ENCODE results near the gene ANKRD36B.
"Not testable (repeated sequence)": the region's sequence is repeated elsewhere in the genome, so short reads cannot be mapped to it uniquely, and the experiment has no call there.

DNA sequence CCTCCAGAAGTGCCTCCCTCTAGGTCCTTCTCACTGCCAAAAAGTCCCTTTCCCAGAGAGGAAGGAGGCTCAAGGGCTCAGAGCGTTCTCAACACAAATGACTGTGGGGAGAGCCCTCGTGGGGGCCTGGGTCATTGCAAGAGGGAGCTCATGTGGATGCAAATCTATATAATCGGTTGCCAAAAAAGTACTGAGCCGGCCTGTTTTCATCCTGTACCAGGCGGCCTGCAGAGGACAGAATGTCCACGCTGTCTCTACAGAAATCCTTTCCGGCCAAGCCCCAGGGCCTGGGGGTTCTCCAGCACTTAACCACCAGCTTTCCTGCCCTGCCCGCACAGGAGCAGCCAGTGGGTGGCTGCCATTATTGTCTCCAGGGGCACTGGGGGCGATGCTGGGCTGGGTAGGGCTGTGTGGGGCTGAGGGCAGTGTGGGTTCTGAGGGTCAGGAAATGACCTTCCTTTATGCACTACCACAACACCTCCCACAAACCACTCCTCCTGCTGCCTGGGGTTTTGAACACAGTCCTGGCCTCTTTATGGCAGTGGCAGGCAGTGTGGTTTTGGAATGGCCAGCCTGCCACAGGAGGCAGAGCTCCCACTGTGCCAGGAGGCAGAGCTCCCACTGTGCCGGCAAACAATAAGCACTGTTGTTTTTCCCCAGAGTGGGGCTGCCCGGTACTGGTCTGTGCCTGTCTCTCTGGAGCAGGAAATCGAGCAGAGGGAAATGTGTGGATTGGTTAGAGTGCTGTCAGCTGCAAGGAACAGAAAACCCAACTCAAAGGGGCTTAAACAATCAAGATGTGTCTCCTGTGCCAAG lies 16.1 kb upstream of the ANKRD36B start:
- TF ChIP-seq EZH2 (IDR thresholded peaks at IDR 0.05; ENCODE audit: borderline replicate concordance, low read length), result not testable (repeated sequence)
- TF ChIP-seq, protein P1, sequence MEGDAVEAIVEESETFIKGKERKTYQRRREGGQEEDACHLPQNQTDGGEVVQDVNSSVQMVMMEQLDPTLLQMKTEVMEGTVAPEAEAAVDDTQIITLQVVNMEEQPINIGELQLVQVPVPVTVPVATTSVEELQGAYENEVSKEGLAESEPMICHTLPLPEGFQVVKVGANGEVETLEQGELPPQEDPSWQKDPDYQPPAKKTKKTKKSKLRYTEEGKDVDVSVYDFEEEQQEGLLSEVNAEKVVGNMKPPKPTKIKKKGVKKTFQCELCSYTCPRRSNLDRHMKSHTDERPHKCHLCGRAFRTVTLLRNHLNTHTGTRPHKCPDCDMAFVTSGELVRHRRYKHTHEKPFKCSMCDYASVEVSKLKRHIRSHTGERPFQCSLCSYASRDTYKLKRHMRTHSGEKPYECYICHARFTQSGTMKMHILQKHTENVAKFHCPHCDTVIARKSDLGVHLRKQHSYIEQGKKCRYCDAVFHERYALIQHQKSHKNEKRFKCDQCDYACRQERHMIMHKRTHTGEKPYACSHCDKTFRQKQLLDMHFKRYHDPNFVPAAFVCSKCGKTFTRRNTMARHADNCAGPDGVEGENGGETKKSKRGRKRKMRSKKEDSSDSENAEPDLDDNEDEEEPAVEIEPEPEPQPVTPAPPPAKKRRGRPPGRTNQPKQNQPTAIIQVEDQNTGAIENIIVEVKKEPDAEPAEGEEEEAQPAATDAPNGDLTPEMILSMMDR (IDR thresholded peaks at IDR 0.05; ENCODE audit: low read length), result not testable (repeated sequence)

Measured in OCI-LY1 (cell line).